HepG2 (cell line): ENCODE results near the gene PIGZ. TPM values are rescaled to one million over a fixed set of nuclear protein-coding genes. Genes with fewer than 3 reads are reported as not detected.
A peak's percentile ranks its signal among the peaks of the same experiment; 100 is the strongest.

Experiments
- ATAC-seq: fragments of 200-7000 bp; cut with Tn5 transposase; 3 replicates; pipeline ENCODE4 v1.9.1; 2020; ENCODE audit warnings: mild to moderate bottlenecking, moderate library complexity
- BruUV-seq: library from RNA; stranded (reverse); fragments of 400-500 nt; replicated peaks from 2 replicates; lab custom pipeline; 2021; lab: Mats Ljungman, UMichigan
- CTCF ChIA-PET: fragments of 300-600 bp; formaldehyde crosslinking; extraction: SDS; loops from one replicate; lab custom pipeline; 2021; ENCODE audit warnings: low total read pairs, inconsistent platforms, low intra/inter-chr PET ratio; lab: Yijun Ruan, JAX
- POLR2A ChIA-PET: fragments of 350-600 bp; sonication (Branson Sonifier 250); formaldehyde crosslinking; loops from one replicate; lab custom pipeline; 2020; ENCODE audit warnings: antibody characterized with exemption, inconsistent platforms; lab: Yijun Ruan, JAX
- DNase-seq: peaks from one replicate; pipeline ENCODE4 v3.0.0-alpha.2; 2015; ENCODE audit warnings: low spot score
- FAIRE-seq: peaks from 3 replicates; lab custom pipeline; 2011; peaks lifted over from hg19 to GRCh38; lab: Jason Lieb, UNC
- H2AFZ ChIP-seq: one replicate; pipeline ENCODE4 v1.6.1; 2011; ENCODE audit warnings: low read length, inconsistent platforms
- H3K27ac ChIP-seq: fragments of 300-600 bp; 3 replicates; pipeline ENCODE4 v1.8.0; 2011; ENCODE audit warnings: mixed run types, mild to moderate bottlenecking, mixed read lengths, low read length, inconsistent platforms; ENCODE audit not compliant: insufficient read depth; ENCODE audit errors: extremely low read length
- H3K27me3 ChIP-seq, 2 experiments: fragments of 200-600 bp in 1 of 2; 2 replicates in 1 of 2; 3 replicates in 1 of 2; pipeline versions ENCODE4 v1.6.0 to v1.8.0; 2011; ENCODE audit warnings: low read length in 2 of 2, mild to moderate bottlenecking in 2 of 2, moderate library complexity in 2 of 2, inconsistent platforms in 1 of 2; ENCODE audit not compliant: insufficient read depth in 2 of 2, control insufficient read depth in 1 of 2
- H3K36me3 ChIP-seq, 2 experiments: fragments of 200-600 bp in 1 of 2; replicated peaks in 1 of 2; 2 replicates in 1 of 2; 3 replicates in 1 of 2; pipeline versions ENCODE4 v1.5.1 to v1.8.0; 2011; ENCODE audit warnings: low read length in 2 of 2, inconsistent platforms in 1 of 2; ENCODE audit not compliant: insufficient read depth in 2 of 2, control insufficient read depth in 1 of 2
- H3K4me1 ChIP-seq: 2 replicates; pipeline ENCODE4 v1.5.1; 2012; ENCODE audit warnings: low read length, inconsistent platforms; ENCODE audit not compliant: insufficient read depth
- H3K4me2 ChIP-seq: 2 replicates; pipeline ENCODE4 v1.6.0; 2011; ENCODE audit warnings: low read depth, low read length, inconsistent platforms
- H3K4me3 ChIP-seq, 3 experiments: fragments of 200-600 bp in 1 of 3; sonication (generic), shearing (Covaris generic) in 1 of 3; replicated peaks in 1 of 3; 2 replicates each; pipeline ENCODE4 v1.5.1; 2011 to 2016; ENCODE audit warnings: low read length in 3 of 3, inconsistent platforms in 2 of 3, low read depth in 2 of 3, mild to moderate bottlenecking in 2 of 3, control low read depth in 1 of 3, mixed read lengths in 1 of 3; ENCODE audit not compliant: insufficient read depth in 1 of 3
- H3K79me2 ChIP-seq: one replicate; pipeline ENCODE4 v1.6.1; 2011; ENCODE audit warnings: low read length, inconsistent platforms; ENCODE audit not compliant: insufficient read depth
- H3K9ac ChIP-seq: 2 replicates; pipeline ENCODE4 v1.6.0; 2011; ENCODE audit warnings: mild to moderate bottlenecking, low read depth, low read length, inconsistent platforms; ENCODE audit not compliant: insufficient read depth
- H3K9me3 ChIP-seq: 2 replicates; pipeline ENCODE4 v1.5.1; 2012; ENCODE audit warnings: mild to moderate bottlenecking, low read length
- H4K20me1 ChIP-seq: 2 replicates; pipeline ENCODE4 v1.6.0; 2011; ENCODE audit warnings: inconsistent platforms, mild to moderate bottlenecking, low read length, moderate library complexity; ENCODE audit not compliant: insufficient read depth
- DNMT3B ChIP-seq: conservative IDR thresholded peaks from 2 replicates; pipeline ENCODE4 v1.6.1; 2016; ENCODE audit warnings: missing biosample characterization, control low read depth
- FUBP1 ChIP-seq: sonication (generic); formaldehyde crosslinking; IDR thresholded peaks from 2 replicates; pipeline ENCODE4 v1.5.1; 2020; ENCODE audit warnings: missing genetic modification reagents, mild to moderate bottlenecking, borderline replicate concordance
- USF2 ChIP-seq, 2 experiments: sonication (generic) in 1 of 2; formaldehyde crosslinking in 1 of 2; IDR thresholded peaks; 2 replicates each; pipeline versions ENCODE4 v1.5.1 to v1.6.1; 2011 to 2020; ENCODE audit warnings: borderline replicate concordance in 1 of 2, low read depth in 1 of 2, low read length in 1 of 2, mild to moderate bottlenecking in 1 of 2, missing genetic modification reagents in 1 of 2, moderate library complexity in 1 of 2
- ZBTB42 ChIP-seq: sonication (generic); formaldehyde crosslinking; IDR thresholded peaks from 2 replicates; pipeline ENCODE4 v1.5.0; 2020; ENCODE audit warnings: mild to moderate bottlenecking, missing genetic modification reagents
- ZFX ChIP-seq: sonication (generic); formaldehyde crosslinking; IDR thresholded peaks from 2 replicates; pipeline ENCODE4 v1.4.0; 2020; ENCODE audit warnings: mild to moderate bottlenecking, low read depth, missing genetic modification reagents, moderate library complexity
- ZNF232 ChIP-seq: sonication (generic); formaldehyde crosslinking; IDR thresholded peaks from 2 replicates; pipeline ENCODE4 v1.4.0; 2020; ENCODE audit warnings: missing genetic modification reagents, borderline replicate concordance
- ZNF318 ChIP-seq: sonication (generic); formaldehyde crosslinking; IDR thresholded peaks from 2 replicates; pipeline ENCODE4 v1.4.0; 2020; ENCODE audit warnings: mild to moderate bottlenecking, missing genetic modification reagents
- ZNF484 ChIP-seq: sonication (generic); formaldehyde crosslinking; IDR thresholded peaks from 2 replicates; pipeline ENCODE4 v1.5.1; 2020; ENCODE audit warnings: mild to moderate bottlenecking, low read depth, missing genetic modification reagents, borderline replicate concordance
- ZNF749 ChIP-seq: sonication (generic); formaldehyde crosslinking; IDR thresholded peaks from 2 replicates; pipeline ENCODE4 v1.8.0; 2022; ENCODE audit warnings: mild to moderate bottlenecking, missing genetic modification reagents, moderate library complexity, borderline replicate concordance
- ZNF788 ChIP-seq: sonication (generic); formaldehyde crosslinking; IDR thresholded peaks from 2 replicates; pipeline ENCODE4 v1.5.0; 2020; ENCODE audit warnings: mild to moderate bottlenecking, missing genetic modification reagents, borderline replicate concordance
- WGBS: methylation state at CpG from one replicate; pipeline ENCODE4 v1.1.6; 2017; ENCODE audit warnings: low lambda C conversion rate; 5-methylcytosine and 5-hydroxymethylcytosine counted together
- in situ Hi-C: cut with HindIII; loops from 2 replicates; pipeline ENCODE4 v1.10.0; 2017; ENCODE audit warnings: low pct_unique_long_range_greater_than_20kb; ENCODE audit not compliant: extremely low pct_ligation_motif_present
- intact Hi-C: fragments of 100-400 bp; cut with micrococcal nuclease; formaldehyde crosslinking; loops from one replicate; pipeline ENCODE4 v1.10.0; 2022; ENCODE audit not compliant: unreplicated experiment
- polyA plus RNA-seq, 8 experiments: library from polyadenylated mRNA; depleted of rRNA in 3 of 8; stranded (reverse) in 7 of 8; unstranded in 1 of 8; fragments of >200 nt; fragmentation: Illumina TruSeq in 4 of 8; extraction: Trizol in 4 of 8; gene quantifications; 2 replicates each; pipeline versions ENCODE4 v1.2.1 to v1.2.3, GENCODE V29; 2011 to 2016; ENCODE audit warnings: low read depth in 4 of 8, missing spikeins in 1 of 8, mixed read lengths in 1 of 8; ENCODE audit not compliant: insufficient read depth in 1 of 8
- total RNA-seq, 5 experiments: library from RNA; depleted of rRNA; stranded (reverse); fragments of >200 nt; fragmentation: Illumina TruSeq; extraction: Trizol; gene quantifications; 2 replicates each; pipeline ENCODE4 v1.2.3, GENCODE V29; 2016; ENCODE audit warnings: low read depth in 1 of 5

PIGZ gene
- total and polyA plus RNA-seq, 2 of the 13 experiments (the other 11 are each of a cell fraction or from before 2014, with no cell fraction given) = 4.7 to 60.5 TPM

GRCh38 chr3:196995646-196996355 is 27.2 kb upstream of the PIGZ start:
- peak overlapping the region; percentile 31 for H3K4me2 ChIP-seq
- ChIA-PET CTCF (no interaction called here), POLR2A (no interaction called here)
- no peaks in the 10 kb centered on the region for H3K27me3 ChIP-seq
- H3K4me3 ChIP-seq = peak overlapping the region in 1 of 3 experiments; percentile 13; a peak in 1 of 6 replicates
- no peak for FAIRE-seq
- H2AFZ ChIP-seq = no peak overlapping the region
- no peaks in the 10 kb centered on the region for H3K36me3 ChIP-seq
- ATAC-seq = peak; percentile 40
- H3K79me2 ChIP-seq = no peaks in the 10 kb centered on the region
- no TSS peak for BruUV-seq
- H3K9ac ChIP-seq = no peak overlapping the region
- WGBS = 55% methylated on average over 11 of the region's 14 CpGs
- no peak overlapping the region for H3K27ac ChIP-seq
- intact Hi-C loops (no loop called here), in situ Hi-C loops (loop anchor here (25.0 kb wide), 1 partner anchor 516 kb away; no protein-coding TSS in a partner anchor)
- no peak for DNase-seq
- H3K4me1 ChIP-seq = peaks cover 51% of the 10 kb centered on the region
- no peaks in the 10 kb centered on the region for H4K20me1 ChIP-seq
- no peaks in the 10 kb centered on the region for H3K9me3 ChIP-seq
- TF ChIP-seq USF2 (IDR thresholded peaks at IDR 0.05; ENCODE audit: low read depth, low read length) (no peak), USF2 (CRISPR knock-in tag; IDR thresholded peaks at IDR 0.05; ENCODE audit: borderline replicate concordance) (peak; percentile 40; the same call in 1 of the 2 replicates), FUBP1 (CRISPR knock-in tag) (no peak), ZFX (CRISPR knock-in tag) (peak; percentile 35; the same call in 1 of the 2 replicates), ZNF484 (CRISPR knock-in tag) (no peak), ZNF232 (no peak), ZBTB42 (CRISPR knock-in tag) (no peak), ZNF749 (CRISPR knock-in tag) (no peak), ZNF788 (no peak), ZNF318 (CRISPR knock-in tag) (no peak), DNMT3B (CRISPR knock-in tag) (no peak)
